Fibroblast of pulmonary artery (primary cell): ENCODE results near the gene CRISPLD2.
A peak's percentile ranks its signal among the peaks of the same experiment; 100 is the strongest.

Experiments used
- DNase-seq: peaks from one replicate; pipeline ENCODE4 v3.0.0-alpha.2; 2010; ENCODE audit warnings: low read depth
- H3K4me3 ChIP-seq: replicated peaks from 2 replicates; pipeline ENCODE4 v1.5.1; 2011; ENCODE audit warnings: low read depth, mild to moderate bottlenecking, control low read depth, low read length, moderate library complexity
- CTCF ChIP-seq: IDR thresholded peaks from 2 replicates; pipeline ENCODE4 v1.5.1; 2011; ENCODE audit warnings: mild to moderate bottlenecking, control low read depth, low read length, inconsistent platforms; ENCODE audit errors: missing control alignments

CRISPLD2 gene

GRCh38 chr16:84780544-84781376 lies 39.0 kb upstream of the CRISPLD2 start:
- no peak for TF ChIP-seq CTCF

GRCh38 chr16:84782846-84783245 lies 36.9 kb upstream of the CRISPLD2 start:
- H3K4me3 ChIP-seq, result no peak overlapping the region
- DNase-seq, result no peak
- no peak for TF ChIP-seq CTCF

More at GRCh38 chr16:84780544-84781376, 39.0 kb upstream of the CRISPLD2 start:
- DNase-seq, result no peak
- H3K4me3 ChIP-seq, result no peak overlapping the region

GRCh38 chr16:84785843-84786581 lies 33.8 kb upstream of the CRISPLD2 start:
- peak; percentile 93 for DNase-seq
- no peak overlapping the region for H3K4me3 ChIP-seq
- no peak for TF ChIP-seq CTCF

GRCh38 chr16:84786605-84787262 lies 33.1 kb upstream of the CRISPLD2 start:
- no peak for DNase-seq
- TF ChIP-seq CTCF, result no peak
- no peak overlapping the region for H3K4me3 ChIP-seq

GRCh38 chr16:84787263-84787622 lies 32.5 kb upstream of the CRISPLD2 start:
- DNase-seq, result no peak
- TF ChIP-seq CTCF, result no peak
- no peak overlapping the region for H3K4me3 ChIP-seq

GRCh38 chr16:84788920-84789391 lies 30.8 kb upstream of the CRISPLD2 start:
- H3K4me3 ChIP-seq, result no peak overlapping the region
- DNase-seq, result no peak
- no peak for TF ChIP-seq CTCF
